ENCODE measurements around the gene BOC. TPM values are rescaled to one million over a fixed set of nuclear protein-coding genes. Genes with fewer than 3 reads are reported as not detected.

BOC gene
- total RNA-seq, 1 experiment from 2014 or later, result 0.07 TPM

GRCh38 chr3:113268311-113268710, 57.0 kb downstream of the BOC start:
- Mint-ChIP-seq H3K27me3 (ENCODE audit: unreplicated experiment) (peaks cover 51% of the 10 kb centered on the region), H3K4me1 (ENCODE audit: low read depth, unreplicated experiment) (no peaks in the 10 kb centered on the region), H3K27ac (ENCODE audit: unreplicated experiment) (no peak overlapping the region), H3K9me3 (ENCODE audit: low read depth, unreplicated experiment) (no peaks in the 10 kb centered on the region), H3K36me3 (ENCODE audit: insufficient read depth, unreplicated experiment) (no peaks in the 10 kb centered on the region), H3K4me3 (ENCODE audit: low read depth, unreplicated experiment) (no peak overlapping the region)
- TF ChIP-seq CTCF (IDR thresholded peaks at IDR 0.05; ENCODE audit: unreplicated experiment), result no peak
- CTCF ChIA-PET, result interaction anchor here (0.6 to 0.9 kb wide), 2 partner anchors 10 to 203 kb away, joined by 3 read pairs; no protein-coding TSS in a partner anchor
- intact Hi-C loops (cut with micrococcal nuclease; ENCODE audit: unreplicated experiment), result no loop called here
- no peak for DNase-seq
- BruUV-seq (replicated peaks), result no TSS peak

GRCh38 chr3:113268942-113269341, 57.6 kb downstream of the BOC start:
- CTCF ChIA-PET, result interaction anchor here (0.6 kb wide), 1 partner anchor 204 kb away, joined by 3 read pairs; no protein-coding TSS in a partner anchor
- no peak for TF ChIP-seq CTCF (IDR thresholded peaks at IDR 0.05; ENCODE audit: unreplicated experiment)
- Mint-ChIP-seq H3K27ac (ENCODE audit: unreplicated experiment) (no peak overlapping the region), H3K36me3 (ENCODE audit: insufficient read depth, unreplicated experiment) (no peaks in the 10 kb centered on the region), H3K27me3 (ENCODE audit: unreplicated experiment) (peaks cover 45% of the 10 kb centered on the region), H3K4me1 (ENCODE audit: low read depth, unreplicated experiment) (no peaks in the 10 kb centered on the region), H3K4me3 (ENCODE audit: low read depth, unreplicated experiment) (no peak overlapping the region), H3K9me3 (ENCODE audit: low read depth, unreplicated experiment) (no peaks in the 10 kb centered on the region)
- BruUV-seq (replicated peaks), result no TSS peak
- intact Hi-C loops (cut with micrococcal nuclease; ENCODE audit: unreplicated experiment), result no loop called here
- no peak for DNase-seq

- BruUV-seq (replicated peaks), result no TSS peak
- CTCF ChIA-PET, result no interaction called here
- H3K4me1 Mint-ChIP-seq (ENCODE audit: low read depth, unreplicated experiment), result no peaks in the 10 kb centered on the region
- intact Hi-C loops (cut with micrococcal nuclease; ENCODE audit: unreplicated experiment), result no loop called here
- H3K27me3 Mint-ChIP-seq (ENCODE audit: unreplicated experiment), result peaks cover 38% of the 10 kb centered on the region
- no peaks in the 10 kb centered on the region for H3K9me3 Mint-ChIP-seq (ENCODE audit: low read depth, unreplicated experiment)
- no peak overlapping the region for H3K4me3 Mint-ChIP-seq (ENCODE audit: low read depth, unreplicated experiment)
- no peak overlapping the region for H3K27ac Mint-ChIP-seq (ENCODE audit: unreplicated experiment)
- DNase-seq, result no peak
- TF ChIP-seq CTCF (IDR thresholded peaks at IDR 0.05; ENCODE audit: unreplicated experiment), result no peak
- H3K36me3 Mint-ChIP-seq (ENCODE audit: insufficient read depth, unreplicated experiment), result no peaks in the 10 kb centered on the region
These were observed 58.3 kb downstream of the BOC start for GRCh38 chr3:113269661-113270060.

GRCh38 chr3:113270068-113270467, 58.7 kb downstream of the BOC start:
- DNase-seq, result no peak
- Mint-ChIP-seq H3K36me3 (ENCODE audit: insufficient read depth, unreplicated experiment) (no peaks in the 10 kb centered on the region), H3K4me1 (ENCODE audit: low read depth, unreplicated experiment) (no peaks in the 10 kb centered on the region), H3K9me3 (ENCODE audit: low read depth, unreplicated experiment) (no peaks in the 10 kb centered on the region), H3K27ac (ENCODE audit: unreplicated experiment) (no peak overlapping the region), H3K4me3 (ENCODE audit: low read depth, unreplicated experiment) (no peak overlapping the region), H3K27me3 (ENCODE audit: unreplicated experiment) (peaks cover 38% of the 10 kb centered on the region)
- BruUV-seq (replicated peaks), result no TSS peak
- CTCF ChIA-PET, result no interaction called here
- TF ChIP-seq CTCF (IDR thresholded peaks at IDR 0.05; ENCODE audit: unreplicated experiment), result no peak
- intact Hi-C loops (cut with micrococcal nuclease; ENCODE audit: unreplicated experiment), result no loop called here

Data from Calu3 (cell line).